ENCODE measurements around the gene SLC22A12. TPM values are rescaled to one million over a fixed set of nuclear protein-coding genes. Genes with fewer than 3 reads are reported as not detected.

Gene SLC22A12
- total RNA-seq, 1 donor from 2014 or later, result not detected

GRCh38 chr11:64603411-64604110 is 12.5 kb downstream of the SLC22A12 start:
- DNase-seq (ENCODE audit: low read depth), result no peak
- FAIRE-seq, result no peak
- Histone ChIP-seq H3K36me3 (ENCODE audit: insufficient read depth, low read length) (no peaks in the 10 kb centered on the region), H3K4me1 (ENCODE audit: insufficient read depth, low read length) (no peaks in the 10 kb centered on the region), H3K79me2 (ENCODE audit: insufficient read depth, low read length) (no peaks in the 10 kb centered on the region), H2AFZ (ENCODE audit: low read depth, low read length) (no peak overlapping the region), H4K20me1 (ENCODE audit: insufficient read depth, low read length) (no peaks in the 10 kb centered on the region), H3K4me3 (ENCODE audit: insufficient read depth, low read depth, low read length) (no peak overlapping the region), H3K9me3 (ENCODE audit: insufficient read depth, low read depth, low read length) (no peaks in the 10 kb centered on the region), H3K9ac (ENCODE audit: low read length) (no peak overlapping the region), H3K27ac (ENCODE audit: low read depth, low read length) (no peak overlapping the region), H3K4me2 (ENCODE audit: low read length) (no peak overlapping the region), H3K27me3 (ENCODE audit: insufficient read depth, low read length) (peaks cover 5% of the 10 kb centered on the region)
- Mint-ChIP-seq H3K27ac (ENCODE audit: unreplicated experiment) (no peak overlapping the region), H3K4me3 (ENCODE audit: unreplicated experiment) (no peak overlapping the region), H3K4me1 (ENCODE audit: low read depth, unreplicated experiment) (no peaks in the 10 kb centered on the region), H3K9me3 (ENCODE audit: unreplicated experiment) (no peaks in the 10 kb centered on the region), H3K27me3 (ENCODE audit: low read depth, unreplicated experiment) (peaks cover 45% of the 10 kb centered on the region), H3K36me3 (ENCODE audit: low read depth, unreplicated experiment) (no peaks in the 10 kb centered on the region)
- TF ChIP-seq EZH2 (IDR thresholded peaks at IDR 0.05; ENCODE audit: insufficient read depth, low read length) (no peak), CTCF (IDR thresholded peaks at IDR 0.05; ENCODE audit: insufficient read depth, low read depth, low read length) (no peak)

- H3K27ac ChIP-seq (ENCODE audit: low read depth, low read length), result no peak overlapping the region
- no peaks in the 10 kb centered on the region for H3K4me1 ChIP-seq (ENCODE audit: insufficient read depth, low read length)
- TF ChIP-seq EZH2 (IDR thresholded peaks at IDR 0.05; ENCODE audit: insufficient read depth, low read length) (no peak), CTCF (IDR thresholded peaks at IDR 0.05; ENCODE audit: insufficient read depth, low read depth, low read length) (no peak)
- no peaks in the 10 kb centered on the region for H3K36me3 Mint-ChIP-seq (ENCODE audit: low read depth, unreplicated experiment)
- H3K27me3 ChIP-seq (ENCODE audit: insufficient read depth, low read length), result peaks cover 7% of the 10 kb centered on the region
- no peak overlapping the region for H3K4me2 ChIP-seq (ENCODE audit: low read length)
- H3K9me3 ChIP-seq (ENCODE audit: insufficient read depth, low read depth, low read length), result no peaks in the 10 kb centered on the region
- H3K27me3 Mint-ChIP-seq (ENCODE audit: low read depth, unreplicated experiment), result peaks cover 46% of the 10 kb centered on the region
- no peak overlapping the region for H3K9ac ChIP-seq (ENCODE audit: low read length)
- no peaks in the 10 kb centered on the region for H4K20me1 ChIP-seq (ENCODE audit: insufficient read depth, low read length)
- no peak overlapping the region for H3K27ac Mint-ChIP-seq (ENCODE audit: unreplicated experiment)
- H2AFZ ChIP-seq (ENCODE audit: low read depth, low read length), result no peak overlapping the region
- FAIRE-seq (no peak), DNase-seq (ENCODE audit: low read depth) (no peak)
- no peak overlapping the region for H3K4me3 Mint-ChIP-seq (ENCODE audit: unreplicated experiment)
- no peaks in the 10 kb centered on the region for H3K79me2 ChIP-seq (ENCODE audit: insufficient read depth, low read length)
- no peaks in the 10 kb centered on the region for H3K36me3 ChIP-seq (ENCODE audit: insufficient read depth, low read length)
- H3K4me3 ChIP-seq (ENCODE audit: insufficient read depth, low read depth, low read length), result no peak overlapping the region
- H3K9me3 Mint-ChIP-seq (ENCODE audit: unreplicated experiment), result no peaks in the 10 kb centered on the region
- H3K4me1 Mint-ChIP-seq (ENCODE audit: low read depth, unreplicated experiment), result no peaks in the 10 kb centered on the region
These were observed 13.6 kb downstream of the SLC22A12 start for GRCh38 chr11:64604458-64605243.

GRCh38 chr11:64605244-64605560 is 14.2 kb downstream of the SLC22A12 start:
- H3K4me2 ChIP-seq (ENCODE audit: low read length), result no peak overlapping the region

More at GRCh38 chr11:64605244-64605560, 14.2 kb downstream of the SLC22A12 start:
- Histone ChIP-seq H3K9ac (ENCODE audit: low read length) (no peak overlapping the region), H3K79me2 (ENCODE audit: insufficient read depth, low read length) (no peaks in the 10 kb centered on the region), H4K20me1 (ENCODE audit: insufficient read depth, low read length) (no peaks in the 10 kb centered on the region), H3K4me1 (ENCODE audit: insufficient read depth, low read length) (no peaks in the 10 kb centered on the region), H3K27me3 (ENCODE audit: insufficient read depth, low read length) (peaks cover 7% of the 10 kb centered on the region), H3K27ac (ENCODE audit: low read depth, low read length) (no peak overlapping the region), H3K4me3 (ENCODE audit: insufficient read depth, low read depth, low read length) (no peak overlapping the region), H3K36me3 (ENCODE audit: insufficient read depth, low read length) (no peaks in the 10 kb centered on the region), H2AFZ (ENCODE audit: low read depth, low read length) (no peak overlapping the region), H3K9me3 (ENCODE audit: insufficient read depth, low read depth, low read length) (no peaks in the 10 kb centered on the region)
- peaks cover 42% of the 10 kb centered on the region for H3K27me3 Mint-ChIP-seq (ENCODE audit: low read depth, unreplicated experiment)
- TF ChIP-seq CTCF (IDR thresholded peaks at IDR 0.05; ENCODE audit: insufficient read depth, low read depth, low read length), result no peak
- no peak for TF ChIP-seq EZH2 (IDR thresholded peaks at IDR 0.05; ENCODE audit: insufficient read depth, low read length)
- no peak overlapping the region for H3K27ac Mint-ChIP-seq (ENCODE audit: unreplicated experiment)
- no peaks in the 10 kb centered on the region for H3K4me1 Mint-ChIP-seq (ENCODE audit: low read depth, unreplicated experiment)
- no peaks in the 10 kb centered on the region for H3K9me3 Mint-ChIP-seq (ENCODE audit: unreplicated experiment)
- H3K4me3 Mint-ChIP-seq (ENCODE audit: unreplicated experiment), result no peak overlapping the region
- no peaks in the 10 kb centered on the region for H3K36me3 Mint-ChIP-seq (ENCODE audit: low read depth, unreplicated experiment)
- DNase-seq (ENCODE audit: low read depth), result no peak
- no peak for FAIRE-seq
